ENCODE results near the gene B3GNT9. TPM values are rescaled to one million over a fixed set of nuclear protein-coding genes. Genes with fewer than 3 reads are reported as not detected.

The B3GNT9 gene
- total RNA-seq, 1 donor from 2014 or later, result 8.3 TPM

DNA sequence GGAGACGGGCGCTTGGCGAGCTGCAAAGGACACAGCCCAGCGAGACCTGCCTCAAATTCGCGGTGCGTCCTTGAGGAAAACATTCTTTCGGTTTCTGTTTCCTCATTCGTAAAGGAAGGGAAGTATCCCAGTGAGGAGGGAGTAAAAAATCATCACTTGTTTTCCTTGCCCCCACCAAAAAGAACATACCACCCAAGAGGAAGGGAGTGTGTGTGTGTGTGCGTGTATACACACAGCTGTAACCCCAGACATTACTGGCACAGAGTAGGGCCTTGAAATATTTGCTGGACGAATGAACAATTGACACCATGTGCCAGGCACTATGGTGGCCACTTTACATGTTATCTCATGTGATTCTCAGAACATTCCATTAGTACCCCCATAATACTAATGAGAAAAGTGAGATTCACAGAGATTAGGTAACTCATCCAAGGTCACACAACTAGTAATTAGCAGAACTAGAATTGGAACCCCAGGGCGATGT lies 34.9 kb upstream of the B3GNT9 start:
- intact Hi-C loops (cut with micrococcal nuclease), result loop anchor here (1.0 to 2.0 kb wide), 6 partner anchors 41 to 239 kb away; partner anchors contain the start of genes FHOD1 and TMEM208

DNA sequence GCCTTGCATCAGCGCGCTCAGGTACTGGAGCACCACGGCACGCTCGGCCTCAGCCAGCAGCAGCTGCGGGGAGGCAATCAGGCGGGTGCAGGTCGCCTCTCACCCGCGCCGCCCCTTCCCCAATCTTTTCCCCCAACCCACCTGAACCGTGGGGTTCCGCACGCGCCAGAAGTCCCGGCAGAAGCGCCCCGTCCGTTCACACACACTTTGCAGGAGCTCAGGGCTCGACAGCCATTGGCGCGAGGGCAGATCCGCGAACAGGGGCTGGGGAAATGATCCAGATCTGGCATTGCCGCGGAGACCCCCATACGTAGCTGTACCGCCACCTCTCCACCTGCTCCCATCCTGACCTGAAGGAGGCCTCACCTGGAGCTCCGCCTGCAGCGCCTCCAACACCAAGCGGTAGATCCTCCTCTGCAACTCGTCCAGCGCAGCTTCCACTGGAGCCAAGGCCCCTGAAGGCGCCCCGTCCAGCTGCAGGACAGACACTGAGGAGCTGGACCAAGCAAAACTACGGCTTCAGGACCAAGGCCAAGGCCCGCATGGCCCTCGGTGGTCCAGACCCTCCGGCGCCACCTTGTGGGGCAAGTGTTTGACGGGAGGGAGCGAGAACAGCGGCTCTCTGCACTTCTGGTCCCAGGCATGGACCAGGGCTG lies 34.3 kb upstream of the B3GNT9 start:
- intact Hi-C loops (cut with micrococcal nuclease), result loop anchor here (1.0 to 2.0 kb wide), 6 partner anchors 42 to 238 kb away; partner anchors contain the start of genes FHOD1 and TMEM208

DNA sequence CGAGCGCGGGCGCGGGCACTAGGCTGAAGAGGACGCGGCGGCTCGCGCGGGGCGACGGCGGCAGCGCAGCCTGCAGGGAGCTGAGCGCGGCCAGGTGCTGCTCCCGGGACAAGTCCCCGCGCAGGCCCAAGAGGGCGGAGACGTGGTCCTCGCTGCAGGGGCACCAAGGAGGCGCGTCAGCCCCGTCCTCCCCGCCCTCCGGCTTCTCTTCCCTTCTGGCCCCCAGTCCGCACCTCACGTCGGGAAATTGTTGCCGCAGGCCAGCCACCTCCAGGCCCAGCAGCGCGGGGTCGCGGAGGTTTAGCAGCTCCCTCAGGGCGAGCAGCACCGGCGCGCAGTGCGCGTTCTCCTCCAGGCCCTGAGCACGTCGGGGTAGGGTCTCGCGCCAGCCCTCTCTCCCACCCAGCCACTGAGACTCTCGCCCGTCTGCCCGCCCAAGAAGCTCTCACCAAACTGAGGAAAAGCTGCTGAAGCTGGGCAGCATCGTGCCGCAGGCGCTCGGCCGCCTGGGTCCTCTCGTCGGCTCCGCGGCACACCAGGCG lies 33.7 kb upstream of the B3GNT9 start:
- intact Hi-C loops (cut with micrococcal nuclease), result loop anchor here (2.0 kb wide), 3 partner anchors 42 to 238 kb away; partner anchors contain the start of genes FHOD1 and TMEM208

DNA sequence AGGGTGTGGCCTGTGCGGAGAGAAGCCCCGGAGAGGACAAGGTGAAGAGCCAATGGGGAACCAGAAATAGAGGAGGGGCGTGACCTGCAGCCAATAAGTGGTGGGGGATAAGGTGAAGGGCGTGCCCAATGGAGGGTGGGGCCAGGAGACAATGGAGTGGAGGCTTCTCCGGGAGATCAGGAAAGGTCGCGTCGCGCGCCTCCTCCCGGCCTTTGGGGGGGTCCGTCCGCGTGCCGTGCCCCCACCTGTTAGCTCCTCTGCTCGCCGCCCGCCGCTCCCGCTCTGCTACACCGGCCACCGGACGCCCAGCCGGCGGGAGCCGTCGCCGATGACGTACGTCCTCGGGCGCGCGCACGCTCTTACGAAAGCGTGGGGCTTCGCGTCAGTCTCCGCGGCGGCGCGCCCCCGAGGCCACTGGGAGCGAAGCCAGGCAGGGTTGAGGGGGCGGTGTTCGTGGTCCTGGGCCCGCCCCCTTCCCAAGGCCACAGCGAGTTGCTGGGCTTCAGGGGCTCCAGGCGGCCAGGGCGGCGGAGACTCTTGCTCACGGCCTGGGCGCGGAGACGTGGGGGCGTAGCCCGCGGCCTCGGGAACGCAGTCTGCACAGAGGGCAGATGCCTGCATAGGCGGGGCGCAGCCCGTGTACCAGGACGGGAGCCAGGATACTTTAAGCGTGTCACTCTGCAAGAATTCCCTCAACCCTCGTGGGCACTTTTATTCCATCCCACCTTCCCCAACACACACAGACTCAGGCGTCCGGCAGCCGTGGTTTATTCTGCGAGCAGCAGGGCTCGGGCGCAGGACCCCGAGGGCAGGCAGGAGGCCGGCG lies 33.0 kb upstream of the B3GNT9 start, which contains the start of gene MATCAP1:
Gene MATCAP1 (minus strand): TSS at position 337 of the 826 bp plus-strand sequence. CDS start 3,353 bp downstream, outside the sequence.
- intact Hi-C loops (cut with micrococcal nuclease), result loop anchor here (1.0 to 2.0 kb wide), 4 partner anchors 24 to 237 kb away; partner anchors contain the start of genes FHOD1 and TMEM208

DNA sequence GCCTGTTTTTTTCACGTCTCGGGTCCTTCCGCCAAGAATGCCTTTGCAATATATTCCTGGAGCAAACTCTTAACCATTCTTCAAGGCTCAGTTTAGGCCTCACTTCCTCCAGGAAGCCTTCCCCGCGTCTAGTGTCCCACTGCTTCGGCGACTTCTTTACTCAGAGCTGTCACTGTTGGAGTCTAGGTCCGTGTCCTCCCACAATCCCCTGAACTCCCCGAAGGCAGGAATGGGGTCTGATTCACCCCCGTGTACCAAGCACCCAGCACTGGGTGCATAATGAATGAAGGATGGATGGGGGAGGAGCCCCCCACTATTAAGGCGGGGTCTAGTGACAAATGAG lies 32.5 kb upstream of the B3GNT9 start:
- intact Hi-C loops (cut with micrococcal nuclease), result loop anchor here (1.0 kb wide), 1 partner anchor 23 kb away; no protein-coding TSS in a partner anchor

DNA sequence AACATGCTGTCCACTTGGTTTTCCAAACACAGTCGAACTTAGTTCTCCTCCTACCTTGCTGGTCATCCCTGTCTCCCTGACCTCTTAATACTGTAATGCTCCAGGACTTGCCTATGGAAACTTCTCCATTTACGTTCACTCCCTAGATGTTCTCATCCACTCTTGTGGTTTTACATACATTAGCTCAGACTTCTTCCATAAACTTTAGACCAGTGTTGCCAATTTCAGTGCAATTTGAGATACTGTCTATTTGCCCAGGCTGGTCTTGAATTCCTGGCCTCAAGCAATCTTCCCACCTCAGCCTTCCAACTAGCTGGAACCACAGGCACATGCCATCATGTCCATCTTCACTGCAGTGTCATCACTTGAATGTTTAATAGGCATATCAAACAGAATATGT lies 31.5 kb upstream of the B3GNT9 start:
- intact Hi-C loops (cut with micrococcal nuclease), result no loop called here

DNA sequence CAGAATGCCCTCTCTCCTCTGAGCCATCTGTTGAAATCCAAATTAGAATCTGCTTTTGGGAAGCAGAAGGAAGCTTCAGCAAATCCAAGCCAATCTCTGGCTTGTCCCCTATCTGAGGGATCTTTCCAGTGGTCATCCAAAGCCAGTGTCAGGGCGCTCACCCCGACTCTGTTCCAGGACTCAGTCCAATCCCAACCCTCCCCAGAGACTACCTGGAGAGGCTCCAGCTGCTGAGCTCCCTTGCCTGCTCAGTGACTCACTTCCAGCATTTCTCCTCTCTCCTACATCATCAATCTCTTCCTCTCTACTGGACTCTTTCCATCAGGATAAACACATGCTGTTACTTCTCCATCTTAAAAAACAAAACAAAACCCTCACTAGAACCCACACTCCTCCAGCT lies 30.5 kb upstream of the B3GNT9 start:
- intact Hi-C loops (cut with micrococcal nuclease), result no loop called here

DNA sequence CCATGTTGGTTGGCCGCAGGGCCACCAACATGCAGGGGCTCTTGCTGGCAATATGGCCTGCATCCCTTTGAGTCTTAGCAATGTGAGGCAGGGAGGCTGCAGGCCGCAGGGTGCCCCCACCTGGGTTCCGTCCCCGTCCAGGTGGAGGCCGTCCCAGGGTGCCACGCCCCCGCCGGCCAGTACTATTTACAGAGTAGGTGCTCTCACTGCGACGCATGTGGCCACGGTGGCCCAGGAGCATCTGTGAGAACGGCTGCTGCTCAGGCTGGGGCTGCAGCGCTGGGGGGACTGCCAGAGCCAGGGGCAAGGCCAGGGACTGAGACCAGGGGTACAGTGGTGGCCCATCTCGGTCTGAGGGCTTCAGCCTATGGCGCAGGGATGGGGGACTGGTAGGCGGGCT lies 29.4 kb upstream of the B3GNT9 start:
- intact Hi-C loops (cut with micrococcal nuclease), result no loop called here

DNA sequence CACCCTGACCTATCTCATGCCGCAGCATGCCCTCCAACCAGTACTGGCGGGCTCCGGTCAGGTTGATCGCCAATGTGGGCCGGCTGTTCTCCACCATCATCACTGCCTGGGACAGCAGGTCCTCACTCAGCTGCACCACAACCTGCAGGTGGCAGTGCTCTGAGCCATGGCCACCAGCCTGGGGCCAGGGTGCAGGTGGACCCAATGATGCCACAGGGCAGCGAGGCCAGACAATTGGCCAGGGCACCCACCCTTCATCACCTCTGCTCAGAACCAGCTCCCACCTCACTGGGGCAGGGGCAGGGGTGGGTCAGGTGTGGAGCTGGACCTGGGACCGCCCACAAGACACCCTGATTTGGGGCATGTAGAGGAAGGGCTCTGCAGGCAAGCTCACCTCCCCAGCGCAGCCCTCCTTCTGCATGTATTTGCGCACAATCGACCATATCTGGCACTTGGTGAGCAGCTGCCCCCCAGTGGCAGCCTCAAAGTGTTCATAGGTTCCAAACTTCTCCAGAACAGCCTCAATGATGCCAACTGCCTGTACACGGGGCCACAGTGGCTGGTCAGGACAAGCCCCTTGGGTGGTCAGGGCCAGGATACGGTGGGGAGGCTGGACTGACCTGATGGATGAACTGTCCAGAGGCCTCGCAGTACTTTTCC lies 28.8 kb upstream of the B3GNT9 start:
- intact Hi-C loops (cut with micrococcal nuclease), result no loop called here

DNA sequence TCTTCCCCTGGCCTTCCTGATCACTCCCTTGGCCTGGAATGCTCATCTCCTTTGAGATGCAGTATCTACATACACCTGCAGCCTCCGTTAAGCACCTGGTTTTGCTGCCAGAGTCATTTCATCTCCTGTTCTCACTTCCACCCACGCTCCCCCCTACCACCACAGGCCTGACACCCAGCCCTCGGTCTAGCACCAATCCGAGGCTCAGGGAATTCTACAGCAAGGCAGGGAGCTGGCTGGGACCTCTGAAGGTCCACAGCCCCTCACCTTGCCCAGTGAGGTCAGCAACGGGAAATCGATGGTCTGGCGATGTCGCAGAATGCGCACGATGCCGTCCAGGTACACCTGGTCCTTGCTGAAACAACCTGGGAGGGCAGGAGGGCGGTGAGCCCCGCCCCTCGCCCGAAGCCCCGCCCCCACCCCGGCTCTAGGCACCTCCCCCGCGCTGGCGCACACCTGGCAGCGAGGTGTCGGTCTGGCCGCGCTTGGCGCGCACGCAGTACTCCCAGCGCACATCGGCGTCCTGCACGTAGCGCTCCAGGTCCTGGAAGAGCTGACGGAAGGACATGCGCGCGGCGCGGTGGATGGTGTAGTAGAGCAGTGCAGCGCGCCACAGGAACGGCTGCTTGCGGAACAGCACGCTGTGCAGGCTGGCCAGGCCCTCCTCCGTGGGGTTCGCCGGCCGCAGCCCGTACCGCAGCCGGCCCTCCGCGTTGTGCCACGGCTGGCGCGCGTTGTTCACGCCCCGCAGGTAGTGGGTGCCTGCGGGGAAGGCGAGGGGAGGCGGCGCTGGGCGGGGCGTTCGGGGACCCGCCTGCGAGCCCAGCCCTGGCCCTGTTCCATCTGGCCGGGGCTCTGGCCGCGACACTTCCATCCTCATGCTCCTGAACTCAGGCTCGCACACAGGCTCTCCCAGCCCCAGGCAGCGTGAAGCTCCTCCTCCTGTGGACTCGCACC lies 27.2 kb upstream of the B3GNT9 start:
- intact Hi-C loops (cut with micrococcal nuclease), result no loop called here

DNA sequence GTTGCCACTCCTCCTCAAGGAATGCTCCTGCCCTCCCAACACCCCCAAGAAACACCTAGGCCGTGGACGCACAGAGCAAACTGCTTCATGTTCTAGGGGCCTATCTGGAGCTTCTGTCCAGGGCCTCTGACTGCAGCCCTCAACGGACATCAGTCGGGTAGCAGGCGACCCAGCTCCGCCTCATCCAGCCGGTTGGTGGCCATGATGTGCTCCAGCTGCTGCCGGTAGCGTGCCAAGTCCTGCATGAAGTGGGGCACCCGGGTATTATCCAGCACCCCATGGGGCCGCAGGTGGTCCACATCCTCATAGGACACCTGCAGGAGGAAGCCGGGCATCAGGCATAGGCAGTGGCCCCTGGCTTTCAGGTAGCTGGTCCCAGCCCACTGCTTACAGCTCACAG lies 25.9 kb upstream of the B3GNT9 start:
- intact Hi-C loops (cut with micrococcal nuclease), result no loop called here

DNA sequence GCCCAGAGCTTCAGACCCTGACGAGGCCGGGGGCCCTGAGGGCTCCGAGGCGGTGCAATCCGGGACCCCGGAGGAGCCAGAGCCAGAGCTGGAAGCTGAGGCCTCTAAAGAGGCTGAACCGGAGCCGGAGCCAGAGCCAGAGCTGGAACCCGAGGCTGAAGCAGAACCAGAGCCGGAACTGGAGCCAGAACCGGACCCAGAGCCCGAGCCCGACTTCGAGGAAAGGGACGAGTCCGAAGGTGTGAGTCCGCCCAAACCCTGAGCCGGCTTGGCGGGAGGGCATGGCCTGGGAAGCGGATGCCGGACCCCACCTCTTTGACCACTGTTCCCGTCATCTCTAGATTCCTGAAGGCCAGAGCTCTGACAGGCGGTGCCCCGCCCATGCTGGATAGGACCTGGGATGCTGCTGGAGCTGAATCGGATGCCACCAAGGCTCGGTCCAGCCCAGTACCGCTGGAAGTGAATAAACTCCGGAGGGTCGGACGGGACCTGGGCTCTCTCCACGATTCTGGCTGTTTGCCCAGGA lies 24.0 kb upstream of the B3GNT9 start:
- intact Hi-C loops (cut with micrococcal nuclease), result loop anchor here (2.0 kb wide), 1 partner anchor 14 kb away; no protein-coding TSS in a partner anchor

DNA sequence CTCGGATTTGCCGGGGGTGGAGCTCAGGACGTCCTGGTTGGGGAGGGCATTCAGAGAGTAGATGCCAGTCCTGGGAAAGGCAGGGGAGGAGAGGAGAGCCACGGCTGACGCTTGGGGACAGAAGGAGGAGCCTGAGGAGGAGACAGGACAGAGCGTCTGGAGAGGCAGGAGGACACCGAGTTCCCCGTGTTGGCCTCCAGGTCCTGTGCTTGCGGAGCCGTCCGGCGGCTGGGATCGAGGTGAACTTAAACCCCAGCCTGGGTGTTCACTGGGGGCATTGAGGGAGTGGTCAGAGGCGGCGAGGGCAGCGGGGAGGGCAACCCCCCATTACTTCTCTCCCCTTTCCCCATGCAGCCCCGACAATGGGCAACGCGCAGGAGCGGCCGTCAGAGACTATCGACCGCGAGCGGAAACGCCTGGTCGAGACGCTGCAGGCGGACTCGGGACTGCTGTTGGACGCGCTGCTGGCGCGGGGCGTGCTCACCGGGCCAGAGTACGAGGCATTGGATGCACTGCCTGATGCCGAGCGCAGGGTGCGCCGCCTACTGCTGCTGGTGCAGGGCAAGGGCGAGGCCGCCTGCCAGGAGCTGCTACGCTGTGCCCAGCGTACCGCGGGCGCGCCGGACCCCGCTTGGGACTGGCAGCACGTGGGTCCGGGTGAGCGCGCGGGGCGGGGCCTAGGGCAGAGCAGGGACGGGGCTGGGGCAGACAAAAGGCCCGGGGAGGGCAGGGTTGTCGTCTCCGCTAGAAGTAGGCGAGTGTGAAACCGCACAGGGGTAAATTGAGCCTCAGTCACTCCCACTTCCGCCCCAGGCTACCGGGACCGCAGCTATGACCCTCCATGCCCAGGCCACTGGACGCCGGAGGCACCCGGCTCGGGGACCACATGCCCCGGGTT lies 23.3 kb upstream of the B3GNT9 start:
- intact Hi-C loops (cut with micrococcal nuclease), result loop anchor here (2.0 kb wide), 1 partner anchor 13 kb away; no protein-coding TSS in a partner anchor

DNA sequence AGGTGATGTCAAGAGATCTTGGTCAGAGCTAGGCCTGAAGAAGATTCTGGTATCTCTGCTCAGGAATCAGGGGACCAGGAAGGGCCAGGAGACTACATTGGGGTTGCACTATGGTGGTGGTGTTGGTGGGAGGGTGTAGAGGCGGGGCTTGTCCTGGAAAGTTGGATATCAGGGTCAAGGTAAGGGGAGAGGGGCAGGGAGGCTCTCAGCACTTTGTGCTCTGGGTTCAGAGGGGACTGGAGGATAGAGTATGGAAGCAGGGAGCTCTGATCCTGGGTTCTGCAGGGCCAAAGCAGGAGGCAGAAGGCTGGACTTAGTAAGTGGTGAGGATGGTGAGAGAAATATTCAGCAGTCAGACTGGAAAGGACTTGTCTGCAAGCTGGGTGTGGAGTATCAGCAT lies 22.5 kb upstream of the B3GNT9 start:
- intact Hi-C loops (cut with micrococcal nuclease), result no loop called here

DNA sequence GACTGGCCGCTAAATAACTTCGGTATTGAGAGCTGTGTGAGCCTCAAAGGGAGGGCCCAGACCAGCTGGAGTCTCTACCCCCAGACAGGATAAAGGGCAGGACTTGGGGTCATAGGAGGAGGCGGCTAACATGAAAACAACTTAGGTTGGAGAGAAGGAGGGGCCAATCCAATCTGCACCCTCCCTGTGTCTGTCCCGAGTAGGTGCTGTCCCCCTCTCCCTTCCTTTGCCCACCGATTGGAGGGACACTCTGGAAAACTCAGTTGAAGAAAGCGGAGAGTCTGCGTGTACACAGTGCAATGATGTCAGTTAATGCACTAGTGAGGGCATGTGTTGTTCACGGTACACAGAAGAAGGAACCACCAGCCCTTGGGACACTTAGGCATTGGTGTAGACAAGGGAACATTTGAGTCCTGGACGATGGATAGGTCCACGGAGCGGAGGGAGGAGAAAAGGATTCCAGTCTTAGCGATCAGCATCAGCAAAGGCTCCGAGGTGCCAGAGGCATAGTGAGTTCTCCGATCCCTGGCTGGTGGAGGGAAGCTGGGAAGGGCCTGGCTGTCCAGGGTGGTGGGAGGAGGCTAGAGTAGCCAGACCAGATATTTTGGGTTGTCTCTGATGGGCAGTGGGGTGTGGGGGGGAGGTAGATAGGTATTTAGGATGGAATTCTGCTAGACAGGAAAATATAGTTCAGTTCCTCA lies 20.3 kb upstream of the B3GNT9 start:
- intact Hi-C loops (cut with micrococcal nuclease), result no loop called here

DNA sequence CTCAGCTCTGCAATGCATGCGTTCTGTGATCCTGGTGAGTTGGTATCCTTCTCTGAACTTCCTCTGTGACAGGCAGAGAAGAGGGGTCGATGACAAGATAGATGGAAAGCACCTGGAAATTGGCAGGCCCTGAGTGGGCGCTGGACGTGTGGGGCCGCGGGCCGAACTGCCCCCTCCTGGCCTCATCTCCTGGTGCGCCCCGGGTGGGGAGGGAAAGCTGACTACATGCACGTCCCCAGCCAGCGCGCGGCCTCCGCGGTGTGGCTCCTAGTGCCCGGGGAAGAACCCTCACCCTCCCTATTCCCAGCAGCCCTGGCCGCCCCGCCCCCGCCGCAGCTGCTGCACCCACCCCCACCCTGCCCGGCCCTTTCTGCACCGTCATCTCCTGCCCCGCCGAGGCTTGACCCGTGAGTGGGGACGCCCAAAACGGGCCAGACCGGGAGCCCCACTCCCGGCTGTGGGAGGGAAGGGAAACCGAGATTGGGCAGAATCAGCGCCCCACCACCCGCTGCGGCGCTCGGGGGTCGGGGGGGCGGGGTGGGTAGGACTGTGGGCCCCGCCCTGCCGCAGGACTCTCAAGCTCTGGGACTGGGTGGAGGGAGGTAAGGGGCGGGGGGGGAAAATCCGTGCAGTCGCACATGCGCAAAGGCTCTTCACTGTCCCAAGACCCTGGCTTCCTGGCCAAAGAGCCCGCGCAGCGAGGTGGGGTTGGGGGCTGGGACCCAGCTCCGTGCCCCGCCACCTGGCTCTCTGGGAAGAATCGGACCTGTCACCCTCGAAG lies 19.6 kb upstream of the B3GNT9 start, which contains the start of gene NOL3:
Gene NOL3 (plus strand): TSS at position 371 of the 781 bp plus-strand sequence.
- intact Hi-C loops (cut with micrococcal nuclease), result no loop called here

DNA sequence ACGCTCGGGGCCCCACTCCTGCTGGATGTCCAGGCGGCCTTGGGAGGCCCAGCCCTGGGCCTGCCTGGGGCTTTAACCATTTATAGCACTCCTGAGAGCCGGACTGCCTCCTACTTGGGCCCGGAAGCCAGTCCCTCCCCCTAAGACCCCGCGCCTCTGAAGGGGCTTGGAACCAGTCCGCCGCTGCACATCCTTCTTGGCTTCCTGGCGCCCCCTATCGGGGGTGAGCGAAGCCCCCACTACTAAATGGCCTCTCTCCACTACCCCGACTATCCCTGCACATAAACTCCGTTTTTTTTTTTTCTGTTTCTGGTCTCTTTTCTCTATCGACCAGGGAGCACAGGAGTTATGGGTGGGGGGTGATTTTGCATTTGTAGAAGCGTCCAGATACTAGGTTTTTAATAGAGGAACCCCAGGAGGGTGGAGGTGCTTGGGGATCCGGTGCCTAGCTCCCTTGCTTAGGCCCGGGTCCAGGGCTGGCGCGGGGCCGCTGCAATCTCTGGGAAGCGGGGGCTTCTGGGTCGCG lies 18.9 kb upstream of the B3GNT9 start:
- intact Hi-C loops (cut with micrococcal nuclease), result no loop called here

Data from T-helper 2 cell treated with Interferon-gamma antibody and Interleukin-4, amounts not matched to agents 100 ng/mL and 5 ng/mL, for 36 hours (primary cell).